MM.1S (cell line): ENCODE results near the gene TICAM1.

ENCODE experiments used
- CTCF ChIP-seq: fragments of 300-600 bp; sonication (generic); IDR thresholded peaks from 2 replicates; pipeline ENCODE4 v1.5.1; 2016; ENCODE audit warnings: antibody characterized with exemption, low read length, mixed read lengths
- EZH2 ChIP-seq: fragments of 300-600 bp; sonication (generic); optimal IDR thresholded peaks from 2 replicates; pipeline ENCODE3; 2017; ENCODE audit warnings: low read depth, mild to moderate bottlenecking, antibody characterized with exemption, low read length, mixed read lengths
- EZH2phosphoT487 ChIP-seq: fragments of 300-600 bp; sonication (generic); IDR thresholded peaks from 2 replicates; pipeline ENCODE4 v1.6.1; 2018; ENCODE audit warnings: antibody characterized with exemption, low read length

GRCh38 chr19:4870025-4870700, 38.7 kb upstream of the TICAM1 start:
- no peak for TF ChIP-seq CTCF
- TF ChIP-seq EZH2, result no peak
- no peak for TF ChIP-seq EZH2phosphoT487
